HepG2 (cell line): ENCODE measurements around the gene AGAP1. TPM values are rescaled to one million over a fixed set of nuclear protein-coding genes. Genes with fewer than 3 reads are reported as not detected.

ENCODE experiments used
- FLYWCH1 ChIP-seq: sonication (generic); formaldehyde crosslinking; IDR thresholded peaks from 2 replicates; pipeline ENCODE4 v1.8.1; 2023; ENCODE audit warnings: mild to moderate bottlenecking, missing genetic modification reagents
- GABPA ChIP-seq, 2 experiments: IDR thresholded peaks; 2 replicates each; pipeline ENCODE4 v1.6.1; 2011 to 2016; ENCODE audit warnings: low read depth in 2 of 2, low read length in 1 of 2, missing biosample characterization in 1 of 2, missing genetic modification characterization in 1 of 2
- KDM5A ChIP-seq: fragments of 200-600 bp; sonication (generic); IDR thresholded peaks from 2 replicates; pipeline ENCODE4 v1.7.0; 2018; ENCODE audit warnings: antibody characterized with exemption, mild to moderate bottlenecking, low read length, borderline replicate concordance
- KLF13 ChIP-seq: sonication (generic); formaldehyde crosslinking; IDR thresholded peaks from 2 replicates; pipeline ENCODE4 v1.4.0; 2020; ENCODE audit warnings: mild to moderate bottlenecking, missing genetic modification reagents
- MBNL3 ChIP-seq: fragments of 250-450 bp; sonication (Bioruptor Pico); conservative IDR thresholded peaks from 2 replicates; pipeline ENCODE4 v1.8.0; 2022; ENCODE audit warnings: mild to moderate bottlenecking, inconsistent platforms
- MED8 ChIP-seq: sonication (generic); formaldehyde crosslinking; IDR thresholded peaks from 2 replicates; pipeline ENCODE4 v1.8.1; 2023; ENCODE audit warnings: mild to moderate bottlenecking, missing genetic modification reagents; ENCODE audit not compliant: insufficient replicate concordance
- MLXIP ChIP-seq: sonication (generic); formaldehyde crosslinking; IDR thresholded peaks from 2 replicates; pipeline ENCODE4 v1.9.0; 2021; ENCODE audit warnings: missing genetic modification reagents, borderline replicate concordance
- MTF1 ChIP-seq: sonication (generic); formaldehyde crosslinking; IDR thresholded peaks from 2 replicates; pipeline ENCODE4 v1.5.0; 2020; ENCODE audit warnings: missing genetic modification reagents
- NCOA2 ChIP-seq: sonication (generic); formaldehyde crosslinking; IDR thresholded peaks from 2 replicates; pipeline ENCODE4 v1.8.0; 2022; ENCODE audit warnings: inconsistent platforms
- NCOA5 ChIP-seq: sonication (generic); formaldehyde crosslinking; IDR thresholded peaks from 2 replicates; pipeline ENCODE4 v1.4.0; 2020; ENCODE audit warnings: missing genetic modification reagents
- NFE2 ChIP-seq: sonication (generic); formaldehyde crosslinking; IDR thresholded peaks from 2 replicates; pipeline ENCODE4 v1.4.0; 2020; ENCODE audit warnings: missing genetic modification reagents
- RFX3 ChIP-seq: IDR thresholded peaks from 2 replicates; pipeline ENCODE4 v1.6.1; 2016; ENCODE audit warnings: missing biosample characterization, missing genetic modification reagents
- RFX5 ChIP-seq: IDR thresholded peaks from 2 replicates; pipeline ENCODE4 v1.6.1; 2011; ENCODE audit warnings: low read depth, low read length, improper control_type of control experiment
- SMC3 ChIP-seq: IDR thresholded peaks from 2 replicates; pipeline ENCODE4 v1.6.1; 2011; ENCODE audit warnings: low read length, improper control_type of control experiment
- ZBTB3 ChIP-seq: sonication (generic); formaldehyde crosslinking; IDR thresholded peaks from 2 replicates; pipeline ENCODE4 v1.4.0; 2020; ENCODE audit warnings: low read depth, mild to moderate bottlenecking, moderate library complexity, missing genetic modification reagents, borderline replicate concordance
- ZBTB44 ChIP-seq: sonication (generic); formaldehyde crosslinking; IDR thresholded peaks from 2 replicates; pipeline ENCODE4 v1.4.0; 2020; ENCODE audit warnings: missing genetic modification reagents
- ZMYM2 ChIP-seq: sonication (generic); formaldehyde crosslinking; IDR thresholded peaks from 2 replicates; pipeline ENCODE4 v1.8.0; 2022; ENCODE audit warnings: mild to moderate bottlenecking, missing genetic modification reagents
- ZNF138 ChIP-seq: sonication (generic); formaldehyde crosslinking; IDR thresholded peaks from 2 replicates; pipeline ENCODE4 v1.5.0; 2020; ENCODE audit warnings: mild to moderate bottlenecking, low read depth, missing genetic modification reagents
- ZNF552 ChIP-seq: sonication (generic); formaldehyde crosslinking; IDR thresholded peaks from 2 replicates; pipeline ENCODE4 v1.9.0; 2022; ENCODE audit warnings: missing genetic modification reagents, mild to moderate bottlenecking, borderline replicate concordance
- ZNF563 ChIP-seq: sonication (generic); formaldehyde crosslinking; IDR thresholded peaks from 2 replicates; pipeline ENCODE4 v1.8.0; 2022; ENCODE audit warnings: mild to moderate bottlenecking, moderate library complexity, missing genetic modification reagents
- ZNF569 ChIP-seq: sonication (generic); formaldehyde crosslinking; IDR thresholded peaks from 2 replicates; pipeline ENCODE4 v1.5.0; 2020; ENCODE audit warnings: mild to moderate bottlenecking, missing genetic modification reagents, moderate library complexity, borderline replicate concordance
- ZNF605 ChIP-seq: sonication (generic); formaldehyde crosslinking; IDR thresholded peaks from 2 replicates; pipeline ENCODE4 v1.8.0; 2022; ENCODE audit warnings: mild to moderate bottlenecking, missing genetic modification reagents
- ZNF737 ChIP-seq: sonication (generic); formaldehyde crosslinking; IDR thresholded peaks from 2 replicates; pipeline ENCODE4 v1.5.0; 2020; ENCODE audit warnings: missing genetic modification reagents, mild to moderate bottlenecking, borderline replicate concordance
- ZNF75D ChIP-seq: sonication (generic); formaldehyde crosslinking; IDR thresholded peaks from 2 replicates; pipeline ENCODE4 v1.8.1; 2023; ENCODE audit warnings: missing genetic modification reagents, mild to moderate bottlenecking, borderline replicate concordance
- ZNF775 ChIP-seq: sonication (generic); formaldehyde crosslinking; IDR thresholded peaks from 2 replicates; pipeline ENCODE4 v1.4.0; 2020; ENCODE audit warnings: missing genetic modification reagents, mild to moderate bottlenecking, moderate library complexity, borderline replicate concordance
- ZNF83 ChIP-seq: sonication (generic); formaldehyde crosslinking; IDR thresholded peaks from 2 replicates; pipeline ENCODE4 v1.4.0; 2020; ENCODE audit warnings: missing genetic modification reagents, mild to moderate bottlenecking, borderline replicate concordance
- ZSCAN29 ChIP-seq: sonication (generic); formaldehyde crosslinking; conservative IDR thresholded peaks from 2 replicates; pipeline ENCODE4 v1.4.0; 2020; ENCODE audit warnings: mild to moderate bottlenecking, missing genetic modification reagents
- ZZZ3 ChIP-seq: sonication (generic); formaldehyde crosslinking; IDR thresholded peaks from 2 replicates; pipeline ENCODE4 v1.4.0; 2020; ENCODE audit warnings: missing genetic modification reagents, mild to moderate bottlenecking, borderline replicate concordance
- polyA plus RNA-seq, 8 experiments: library from polyadenylated mRNA; depleted of rRNA in 3 of 8; stranded (reverse) in 7 of 8; unstranded in 1 of 8; fragments of >200 nt; fragmentation: Illumina TruSeq in 4 of 8; extraction: Trizol in 4 of 8; gene quantifications; 2 replicates each; pipeline versions ENCODE4 v1.2.1 to v1.2.3, GENCODE V29; 2011 to 2016; ENCODE audit warnings: low read depth in 4 of 8, missing spikeins in 1 of 8, mixed read lengths in 1 of 8; ENCODE audit not compliant: insufficient read depth in 1 of 8
- total RNA-seq, 5 experiments: library from RNA; depleted of rRNA; stranded (reverse); fragments of >200 nt; fragmentation: Illumina TruSeq; extraction: Trizol; gene quantifications; 2 replicates each; pipeline ENCODE4 v1.2.3, GENCODE V29; 2016; ENCODE audit warnings: low read depth in 1 of 5

The AGAP1 gene
- total and polyA plus RNA-seq, 2 of the 13 experiments (the other 11 are each of a cell fraction or from before 2014, with no cell fraction given): 21.2 to 32.7 TPM

- no peak for TF ChIP-seq ZBTB44
- TF ChIP-seq ZZZ3 (CRISPR knock-in tag): no peak
- TF ChIP-seq KDM5A: no peak
- TF ChIP-seq GABPA (IDR thresholded peaks at IDR 0.05; ENCODE audit: low read depth, low read length): no peak
- no peak for TF ChIP-seq GABPA (CRISPR knock-in tag; IDR thresholded peaks at IDR 0.05; ENCODE audit: low read depth)
- no peak for TF ChIP-seq ZNF83 (CRISPR knock-in tag)
- TF ChIP-seq NCOA2 (CRISPR knock-in tag): peak; percentile 83
- TF ChIP-seq ZSCAN29 (CRISPR knock-in tag): no peak
- no peak for TF ChIP-seq MLXIP (CRISPR knock-in tag)
- TF ChIP-seq MBNL3 (CRISPR knock-in tag): no peak
- TF ChIP-seq RFX3 (CRISPR knock-in tag): no peak
- no peak for TF ChIP-seq ZBTB3 (CRISPR knock-in tag)
- TF ChIP-seq ZNF569: no peak
- no peak for TF ChIP-seq NFE2
- no peak for TF ChIP-seq KLF13 (CRISPR knock-in tag)
- no peak for TF ChIP-seq ZNF75D (CRISPR knock-in tag)
- TF ChIP-seq RFX5: no peak
- TF ChIP-seq MTF1 (CRISPR knock-in tag): no peak
- no peak for TF ChIP-seq SMC3
- no peak for TF ChIP-seq ZNF737 (CRISPR knock-in tag)
- TF ChIP-seq ZNF552 (CRISPR knock-in tag): no peak
- 0 out of 2 replicates have a peak, but pooled peaks have one; percentile 57 for TF ChIP-seq ZNF605
- no peak for TF ChIP-seq FLYWCH1 (CRISPR knock-in tag)
- TF ChIP-seq MED8: no peak
- no peak for TF ChIP-seq ZNF138 (CRISPR knock-in tag)
- TF ChIP-seq NCOA5 (CRISPR knock-in tag): no peak
- TF ChIP-seq ZMYM2 (CRISPR knock-in tag): 0 out of 2 replicates have a peak, but pooled peaks have one; percentile 37
- TF ChIP-seq ZNF775: no peak
- no peak for TF ChIP-seq ZNF563 (CRISPR knock-in tag)
These were observed 612.2 kb downstream of the AGAP1 start (continued) for GRCh38 chr2:236105955-236106607.
